Vagina (tissue), 2 donors: ENCODE data around the gene BMPR1B.

ENCODE experiments used
- POLR2A ChIP-seq, 2 donors: fragments of 450-650 bp; IDR thresholded peaks; one replicate each; pipeline ENCODE4 v1.6.1; 2017; ENCODE audit warnings: antibody characterized with exemption in 2 of 2, mild to moderate bottlenecking in 2 of 2, moderate library complexity in 2 of 2
- POLR2AphosphoS5 ChIP-seq, 2 donors: sonication (generic); formaldehyde crosslinking; IDR thresholded peaks; one replicate each; pipeline ENCODE4 v1.9.0; 2017; ENCODE audit warnings: antibody characterized with exemption in 2 of 2, mild to moderate bottlenecking in 2 of 2, low read depth in 1 of 2; ENCODE audit not compliant: insufficient read depth in 1 of 2
- TF ChIP-seq, protein P1 (sequence below), 3 experiments: fragments of 450-650 bp in 2 of 3; fragments of 200-600 bp in 1 of 3; sonication (generic) in 1 of 3; IDR thresholded peaks; one replicate each; pipeline ENCODE4 v1.5.1; 2017 to 2019; ENCODE audit warnings: antibody characterized with exemption in 3 of 3, mild to moderate bottlenecking in 2 of 3, moderate library complexity in 2 of 3

DNA sequence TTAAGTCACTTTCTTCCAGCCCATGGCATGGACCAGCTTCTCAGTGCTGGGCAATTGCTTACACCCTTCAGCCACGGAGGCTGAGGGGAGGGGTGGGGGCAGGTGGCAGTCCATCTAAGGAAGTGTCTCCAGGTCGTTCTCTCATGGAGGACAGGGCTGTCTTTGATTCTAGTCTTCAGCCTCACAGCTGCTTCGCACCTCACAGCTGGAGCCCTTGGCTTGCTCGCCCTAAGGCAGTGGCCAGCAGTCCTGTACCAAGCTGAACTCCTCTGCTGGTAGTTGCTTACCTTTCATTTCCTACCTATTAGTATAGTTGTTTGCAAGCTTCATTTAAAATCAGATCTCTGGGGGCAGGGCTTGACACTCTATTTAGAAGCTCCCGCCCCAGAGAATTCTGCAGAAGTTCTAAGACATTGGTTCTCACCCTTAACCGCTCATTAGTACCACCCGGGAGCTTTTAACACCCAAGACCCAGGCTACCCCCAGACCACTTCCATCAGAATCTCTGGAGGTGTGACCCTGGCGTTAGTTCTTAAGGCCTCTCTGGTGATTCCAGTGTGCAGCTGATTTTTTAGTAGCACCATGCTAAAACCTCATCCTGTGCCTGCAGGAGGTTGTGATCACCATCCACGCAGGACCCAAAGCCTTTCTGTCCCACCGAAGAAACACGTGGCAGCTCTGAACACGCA lies 404.2 kb downstream of the BMPR1B start:
- TF ChIP-seq, protein P1, sequence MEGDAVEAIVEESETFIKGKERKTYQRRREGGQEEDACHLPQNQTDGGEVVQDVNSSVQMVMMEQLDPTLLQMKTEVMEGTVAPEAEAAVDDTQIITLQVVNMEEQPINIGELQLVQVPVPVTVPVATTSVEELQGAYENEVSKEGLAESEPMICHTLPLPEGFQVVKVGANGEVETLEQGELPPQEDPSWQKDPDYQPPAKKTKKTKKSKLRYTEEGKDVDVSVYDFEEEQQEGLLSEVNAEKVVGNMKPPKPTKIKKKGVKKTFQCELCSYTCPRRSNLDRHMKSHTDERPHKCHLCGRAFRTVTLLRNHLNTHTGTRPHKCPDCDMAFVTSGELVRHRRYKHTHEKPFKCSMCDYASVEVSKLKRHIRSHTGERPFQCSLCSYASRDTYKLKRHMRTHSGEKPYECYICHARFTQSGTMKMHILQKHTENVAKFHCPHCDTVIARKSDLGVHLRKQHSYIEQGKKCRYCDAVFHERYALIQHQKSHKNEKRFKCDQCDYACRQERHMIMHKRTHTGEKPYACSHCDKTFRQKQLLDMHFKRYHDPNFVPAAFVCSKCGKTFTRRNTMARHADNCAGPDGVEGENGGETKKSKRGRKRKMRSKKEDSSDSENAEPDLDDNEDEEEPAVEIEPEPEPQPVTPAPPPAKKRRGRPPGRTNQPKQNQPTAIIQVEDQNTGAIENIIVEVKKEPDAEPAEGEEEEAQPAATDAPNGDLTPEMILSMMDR (IDR thresholded peaks at IDR 0.05): no peak
- TF ChIP-seq POLR2A (IDR thresholded peaks at IDR 0.05) (no peak), POLR2AphosphoS5 (IDR thresholded peaks at IDR 0.05; ENCODE audit: insufficient read depth in 1 of 2, low read depth in 1 of 2) (no peak)
